ENCODE results near the gene GDNF.

The GDNF gene

GRCh38 chr5:37860206-37860605 is 20.4 kb upstream of the GDNF start:
- TF ChIP-seq, protein P1, sequence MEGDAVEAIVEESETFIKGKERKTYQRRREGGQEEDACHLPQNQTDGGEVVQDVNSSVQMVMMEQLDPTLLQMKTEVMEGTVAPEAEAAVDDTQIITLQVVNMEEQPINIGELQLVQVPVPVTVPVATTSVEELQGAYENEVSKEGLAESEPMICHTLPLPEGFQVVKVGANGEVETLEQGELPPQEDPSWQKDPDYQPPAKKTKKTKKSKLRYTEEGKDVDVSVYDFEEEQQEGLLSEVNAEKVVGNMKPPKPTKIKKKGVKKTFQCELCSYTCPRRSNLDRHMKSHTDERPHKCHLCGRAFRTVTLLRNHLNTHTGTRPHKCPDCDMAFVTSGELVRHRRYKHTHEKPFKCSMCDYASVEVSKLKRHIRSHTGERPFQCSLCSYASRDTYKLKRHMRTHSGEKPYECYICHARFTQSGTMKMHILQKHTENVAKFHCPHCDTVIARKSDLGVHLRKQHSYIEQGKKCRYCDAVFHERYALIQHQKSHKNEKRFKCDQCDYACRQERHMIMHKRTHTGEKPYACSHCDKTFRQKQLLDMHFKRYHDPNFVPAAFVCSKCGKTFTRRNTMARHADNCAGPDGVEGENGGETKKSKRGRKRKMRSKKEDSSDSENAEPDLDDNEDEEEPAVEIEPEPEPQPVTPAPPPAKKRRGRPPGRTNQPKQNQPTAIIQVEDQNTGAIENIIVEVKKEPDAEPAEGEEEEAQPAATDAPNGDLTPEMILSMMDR (IDR thresholded peaks at IDR 0.05; ENCODE audit: low read length, missing control alignments) = no peak
- no peak overlapping the region for H3K4me3 ChIP-seq (replicated peaks; ENCODE audit: low read depth, low read length)
- DNase-seq (ENCODE audit: low read depth) = no peak

GRCh38 chr5:37859805-37860204 is 20.0 kb upstream of the GDNF start:
- H3K4me3 ChIP-seq (replicated peaks; ENCODE audit: low read depth, low read length) = no peak overlapping the region
- no peak for DNase-seq (ENCODE audit: low read depth)
- TF ChIP-seq, protein P1 (IDR thresholded peaks at IDR 0.05; ENCODE audit: low read length, missing control alignments) = no peak

DNA sequence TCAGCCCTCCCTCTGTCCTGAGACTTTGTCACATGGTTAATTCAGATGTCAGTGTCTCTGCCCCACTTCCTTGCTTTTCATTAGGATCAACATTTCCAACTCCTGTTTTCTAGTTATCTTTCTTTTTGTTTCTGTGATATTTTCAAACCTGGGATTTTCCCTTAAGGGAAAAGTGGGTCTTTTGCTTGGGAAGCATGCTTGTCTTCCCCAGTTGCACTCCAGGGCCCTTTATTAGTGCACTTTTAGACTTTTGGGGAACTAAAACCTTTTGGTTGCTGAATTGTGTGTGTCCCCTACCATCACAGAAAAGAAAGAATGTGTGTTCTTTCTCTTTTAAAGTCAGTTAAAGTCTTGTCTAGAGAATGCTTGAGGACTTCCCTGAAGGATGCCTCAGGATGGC is 18.4 kb upstream of the GDNF start:
- no peak overlapping the region for H3K4me3 ChIP-seq (replicated peaks; ENCODE audit: low read depth, low read length)
- no peak for DNase-seq (ENCODE audit: low read depth)
- TF ChIP-seq, protein P1 (IDR thresholded peaks at IDR 0.05; ENCODE audit: low read length, missing control alignments) = no peak

GRCh38 chr5:37857696-37858095 is 17.9 kb upstream of the GDNF start:
- TF ChIP-seq, protein P1 (IDR thresholded peaks at IDR 0.05; ENCODE audit: low read length, missing control alignments) = no peak
- no peak overlapping the region for H3K4me3 ChIP-seq (replicated peaks; ENCODE audit: low read depth, low read length)
- DNase-seq (ENCODE audit: low read depth) = no peak

DNA sequence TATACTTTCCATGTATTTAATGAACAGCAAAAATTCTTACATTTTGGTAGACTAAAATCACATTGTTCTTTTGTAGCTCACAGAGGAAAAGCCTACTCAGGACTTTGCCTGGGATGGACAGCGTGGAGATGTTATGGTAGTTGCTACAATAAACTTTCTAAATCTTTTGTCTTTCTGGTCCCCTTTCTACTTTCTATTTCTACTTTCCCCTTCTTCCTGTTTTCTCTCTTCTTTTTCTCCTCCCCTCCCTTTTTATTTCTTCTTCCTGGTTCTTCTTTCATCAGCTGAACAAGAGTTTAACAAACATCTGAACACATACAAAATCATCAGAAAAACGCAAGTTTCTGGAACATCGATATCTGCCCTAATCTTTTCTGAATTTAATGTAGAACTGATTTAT is 15.6 kb upstream of the GDNF start:
- TF ChIP-seq, protein P1 (IDR thresholded peaks at IDR 0.05; ENCODE audit: low read length, missing control alignments) = no peak
- H3K4me3 ChIP-seq (replicated peaks; ENCODE audit: low read depth, low read length) = no peak overlapping the region
- no peak for DNase-seq (ENCODE audit: low read depth)

DNA sequence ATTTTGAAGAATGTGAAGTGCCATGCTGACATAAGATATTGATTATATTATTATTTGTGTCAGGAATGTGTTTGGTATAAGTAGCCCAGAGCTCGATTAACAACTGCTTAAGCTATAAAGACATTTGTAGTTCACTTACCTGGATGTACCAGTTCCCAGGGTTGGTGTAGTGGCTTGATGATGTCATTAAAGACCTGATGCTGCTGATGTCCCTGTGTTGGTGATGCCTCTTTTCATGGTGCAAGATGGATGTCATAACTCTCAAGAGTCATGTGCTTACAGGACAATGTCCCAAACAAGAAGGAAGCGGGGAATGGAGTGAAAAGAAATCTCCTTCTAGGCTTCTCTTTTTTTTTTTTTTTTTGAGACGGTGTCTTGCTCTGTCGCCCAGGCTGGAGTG is 11.5 kb upstream of the GDNF start:
- no peak overlapping the region for H3K4me3 ChIP-seq (replicated peaks; ENCODE audit: low read depth, low read length)
- TF ChIP-seq, protein P1 (IDR thresholded peaks at IDR 0.05; ENCODE audit: low read length, missing control alignments) = no peak
- no peak for DNase-seq (ENCODE audit: low read depth)

- TF ChIP-seq, protein P1 (IDR thresholded peaks at IDR 0.05; ENCODE audit: low read length, missing control alignments) = no peak
- H3K4me3 ChIP-seq (replicated peaks; ENCODE audit: low read depth, low read length) = no peak overlapping the region
- DNase-seq (ENCODE audit: low read depth) = no peak
These were observed 10.5 kb upstream of the GDNF start for GRCh38 chr5:37850226-37850865.

Data from fibroblast of pulmonary artery (primary cell).